Loucy (cell line): ENCODE measurements around the gene DNAH1.

ENCODE experiments used
- EZH2phosphoT487 ChIP-seq: fragments of 200-600 bp; IDR thresholded peaks from 2 replicates; pipeline ENCODE4 v1.6.1; 2018; ENCODE audit warnings: antibody characterized with exemption, mild to moderate bottlenecking, moderate library complexity, borderline replicate concordance
- TF ChIP-seq, protein P1 (sequence below): fragments of 200-600 bp; sonication (generic); conservative IDR thresholded peaks from 2 replicates; pipeline ENCODE4 v1.5.1; 2014; ENCODE audit warnings: mild to moderate bottlenecking, antibody characterized with exemption, low read length

DNA sequence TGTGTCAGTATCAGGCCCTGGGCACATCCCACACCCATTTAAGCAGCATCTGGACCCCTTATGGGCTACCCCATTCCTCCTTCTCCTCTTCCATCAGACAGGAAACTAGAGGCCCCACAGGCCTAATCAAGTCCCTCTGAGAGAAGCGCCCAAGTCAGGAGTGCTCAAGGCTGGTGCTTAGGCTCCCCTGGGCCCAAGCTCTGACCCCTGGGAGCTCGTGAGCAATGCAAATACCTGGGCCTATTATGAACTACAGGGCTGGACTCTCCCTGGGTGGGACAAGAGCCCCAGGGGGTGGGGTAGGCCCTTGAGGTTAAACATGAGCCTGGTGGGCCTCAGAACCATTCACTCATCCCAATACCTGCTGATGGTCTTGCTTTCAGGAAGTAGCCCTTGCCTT lies 71.4 kb downstream of the DNAH1 start:
- TF ChIP-seq, protein P1, sequence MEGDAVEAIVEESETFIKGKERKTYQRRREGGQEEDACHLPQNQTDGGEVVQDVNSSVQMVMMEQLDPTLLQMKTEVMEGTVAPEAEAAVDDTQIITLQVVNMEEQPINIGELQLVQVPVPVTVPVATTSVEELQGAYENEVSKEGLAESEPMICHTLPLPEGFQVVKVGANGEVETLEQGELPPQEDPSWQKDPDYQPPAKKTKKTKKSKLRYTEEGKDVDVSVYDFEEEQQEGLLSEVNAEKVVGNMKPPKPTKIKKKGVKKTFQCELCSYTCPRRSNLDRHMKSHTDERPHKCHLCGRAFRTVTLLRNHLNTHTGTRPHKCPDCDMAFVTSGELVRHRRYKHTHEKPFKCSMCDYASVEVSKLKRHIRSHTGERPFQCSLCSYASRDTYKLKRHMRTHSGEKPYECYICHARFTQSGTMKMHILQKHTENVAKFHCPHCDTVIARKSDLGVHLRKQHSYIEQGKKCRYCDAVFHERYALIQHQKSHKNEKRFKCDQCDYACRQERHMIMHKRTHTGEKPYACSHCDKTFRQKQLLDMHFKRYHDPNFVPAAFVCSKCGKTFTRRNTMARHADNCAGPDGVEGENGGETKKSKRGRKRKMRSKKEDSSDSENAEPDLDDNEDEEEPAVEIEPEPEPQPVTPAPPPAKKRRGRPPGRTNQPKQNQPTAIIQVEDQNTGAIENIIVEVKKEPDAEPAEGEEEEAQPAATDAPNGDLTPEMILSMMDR = no peak
- TF ChIP-seq EZH2phosphoT487 = no peak
